Fibroblast of the aortic adventitia (primary cell): Measurements from ENCODE around the gene SEPTIN6. TPM values are rescaled to one million over a fixed set of nuclear protein-coding genes. Genes with fewer than 3 reads are reported as not detected.
"Not testable (repeated sequence)": the region's sequence is repeated elsewhere in the genome, so short reads cannot be mapped to it uniquely, and the experiment has no call there.

Source experiments
- DNase-seq: peaks from one replicate; pipeline ENCODE4 v3.0.0-alpha.2; 2010; ENCODE audit warnings: low read depth
- H3K4me3 ChIP-seq: 2 replicates; pipeline ENCODE4 v1.5.1; 2011; ENCODE audit warnings: low read depth, mild to moderate bottlenecking, control low read depth, low read length, moderate library complexity
- total RNA-seq: library from RNA; depleted of rRNA; stranded (reverse); fragments of >200 nt; gene quantifications from 2 replicates; pipeline ENCODE4 v1.2.3, GENCODE V29; 2012; ENCODE audit warnings: low replicate concordance
- TF ChIP-seq, protein P1 (sequence below): IDR thresholded peaks from 2 replicates; pipeline ENCODE4 v1.5.1; 2011; ENCODE audit warnings: mild to moderate bottlenecking, low read length, control low read depth, inconsistent platforms; ENCODE audit not compliant: insufficient read depth

The SEPTIN6 gene
- total RNA-seq, 1 donor: 7.0 TPM

DNA sequence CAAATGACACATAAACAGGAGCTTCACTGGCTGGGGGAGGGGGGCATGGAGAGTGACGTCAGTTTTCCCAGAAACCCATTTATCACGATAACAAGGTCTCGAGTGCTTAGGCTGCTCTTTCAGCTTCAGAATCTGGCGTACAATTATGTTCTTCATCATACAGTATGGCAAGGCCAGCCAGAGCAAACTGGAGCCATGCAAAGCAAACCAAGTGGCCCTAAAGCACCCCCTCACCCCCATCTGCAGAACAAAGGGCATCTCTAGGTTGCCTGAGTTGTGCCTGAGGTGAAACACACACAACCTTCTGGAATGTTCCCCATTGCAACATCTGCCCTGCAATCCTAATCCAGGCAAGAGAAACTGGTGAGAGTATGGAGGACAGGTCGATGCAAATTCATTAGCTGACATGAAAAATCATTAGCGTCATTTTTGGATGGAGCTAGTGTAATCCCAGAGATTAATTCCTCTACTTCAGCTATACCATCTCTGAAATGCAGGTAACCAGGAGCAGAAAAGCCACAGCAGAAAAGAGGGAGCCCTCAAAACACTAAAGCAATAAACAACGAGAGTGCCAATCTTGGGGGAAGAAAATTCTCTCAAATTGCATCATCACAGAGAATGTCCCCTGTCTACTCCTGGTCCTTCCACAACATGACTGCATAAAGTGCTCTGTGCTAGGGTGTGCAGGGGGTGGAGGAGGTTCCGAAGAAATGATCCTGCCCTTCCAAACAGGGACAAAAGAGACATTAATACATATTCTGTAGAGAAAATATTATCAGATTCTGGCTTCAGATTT is 1.8 kb downstream of the SEPTIN6 start:
- TF ChIP-seq, protein P1, sequence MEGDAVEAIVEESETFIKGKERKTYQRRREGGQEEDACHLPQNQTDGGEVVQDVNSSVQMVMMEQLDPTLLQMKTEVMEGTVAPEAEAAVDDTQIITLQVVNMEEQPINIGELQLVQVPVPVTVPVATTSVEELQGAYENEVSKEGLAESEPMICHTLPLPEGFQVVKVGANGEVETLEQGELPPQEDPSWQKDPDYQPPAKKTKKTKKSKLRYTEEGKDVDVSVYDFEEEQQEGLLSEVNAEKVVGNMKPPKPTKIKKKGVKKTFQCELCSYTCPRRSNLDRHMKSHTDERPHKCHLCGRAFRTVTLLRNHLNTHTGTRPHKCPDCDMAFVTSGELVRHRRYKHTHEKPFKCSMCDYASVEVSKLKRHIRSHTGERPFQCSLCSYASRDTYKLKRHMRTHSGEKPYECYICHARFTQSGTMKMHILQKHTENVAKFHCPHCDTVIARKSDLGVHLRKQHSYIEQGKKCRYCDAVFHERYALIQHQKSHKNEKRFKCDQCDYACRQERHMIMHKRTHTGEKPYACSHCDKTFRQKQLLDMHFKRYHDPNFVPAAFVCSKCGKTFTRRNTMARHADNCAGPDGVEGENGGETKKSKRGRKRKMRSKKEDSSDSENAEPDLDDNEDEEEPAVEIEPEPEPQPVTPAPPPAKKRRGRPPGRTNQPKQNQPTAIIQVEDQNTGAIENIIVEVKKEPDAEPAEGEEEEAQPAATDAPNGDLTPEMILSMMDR: no peak
- H3K4me3 ChIP-seq: peak overlapping the region; percentile 39
- DNase-seq: peak; percentile 42

DNA sequence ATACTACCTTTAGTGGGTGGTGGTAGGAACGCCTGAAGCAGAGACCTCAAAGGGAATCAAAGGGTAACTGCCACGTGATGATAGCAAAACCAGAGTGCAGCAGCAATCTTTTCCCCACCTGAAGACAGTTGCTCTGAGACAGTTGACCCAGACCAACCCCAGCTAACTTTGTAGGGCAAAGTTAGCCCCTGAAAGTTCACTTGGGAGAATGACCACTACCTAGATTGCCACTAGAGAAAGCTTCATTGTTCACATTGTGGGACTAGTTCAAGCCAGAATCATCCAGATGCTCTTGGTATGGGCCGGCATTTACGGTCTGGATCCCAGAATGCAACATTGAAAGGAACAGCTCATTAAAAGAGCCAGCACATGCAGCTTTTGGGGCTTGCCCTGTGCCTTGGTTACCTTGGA is 4.1 kb downstream of the SEPTIN6 start:
- no peak overlapping the region for H3K4me3 ChIP-seq
- no peak for DNase-seq
- TF ChIP-seq, protein P1: no peak

DNA sequence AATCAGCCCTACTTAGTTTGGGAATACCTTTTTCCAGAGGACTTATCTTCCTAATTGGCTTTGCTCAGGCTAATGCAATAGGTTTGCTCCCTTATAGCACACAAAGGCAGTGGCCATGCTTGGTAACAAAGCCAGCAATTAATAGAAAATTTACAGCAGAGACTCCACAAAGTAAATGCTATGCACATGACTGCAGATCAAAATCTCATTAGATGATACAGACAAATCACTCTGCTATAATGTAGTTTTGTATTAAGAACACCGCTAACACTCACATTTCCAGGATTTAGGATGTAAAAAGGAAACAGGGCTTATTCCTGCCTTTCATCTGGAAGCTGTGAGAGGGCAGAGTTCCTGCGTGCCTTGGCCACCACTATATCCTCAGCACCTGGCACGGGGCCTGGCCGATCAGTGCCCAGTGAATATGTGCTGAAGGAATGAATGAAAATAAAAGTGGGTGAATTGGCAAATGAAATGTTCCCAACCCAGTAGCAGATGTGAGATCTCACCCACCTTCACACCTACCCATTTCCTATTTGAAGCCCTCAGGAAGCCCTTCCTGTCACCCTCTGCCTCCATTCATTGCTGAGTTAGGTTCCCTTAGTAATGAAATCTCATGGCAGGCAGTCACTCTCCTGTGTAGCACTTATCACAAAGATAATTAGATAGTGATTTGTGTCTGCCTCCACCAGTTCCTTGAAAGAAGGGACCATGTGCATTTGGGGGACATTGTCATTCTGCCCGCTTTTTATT is 5.1 kb downstream of the SEPTIN6 start:
- H3K4me3 ChIP-seq: no peak overlapping the region
- DNase-seq: no peak
- TF ChIP-seq, protein P1: no peak

DNA sequence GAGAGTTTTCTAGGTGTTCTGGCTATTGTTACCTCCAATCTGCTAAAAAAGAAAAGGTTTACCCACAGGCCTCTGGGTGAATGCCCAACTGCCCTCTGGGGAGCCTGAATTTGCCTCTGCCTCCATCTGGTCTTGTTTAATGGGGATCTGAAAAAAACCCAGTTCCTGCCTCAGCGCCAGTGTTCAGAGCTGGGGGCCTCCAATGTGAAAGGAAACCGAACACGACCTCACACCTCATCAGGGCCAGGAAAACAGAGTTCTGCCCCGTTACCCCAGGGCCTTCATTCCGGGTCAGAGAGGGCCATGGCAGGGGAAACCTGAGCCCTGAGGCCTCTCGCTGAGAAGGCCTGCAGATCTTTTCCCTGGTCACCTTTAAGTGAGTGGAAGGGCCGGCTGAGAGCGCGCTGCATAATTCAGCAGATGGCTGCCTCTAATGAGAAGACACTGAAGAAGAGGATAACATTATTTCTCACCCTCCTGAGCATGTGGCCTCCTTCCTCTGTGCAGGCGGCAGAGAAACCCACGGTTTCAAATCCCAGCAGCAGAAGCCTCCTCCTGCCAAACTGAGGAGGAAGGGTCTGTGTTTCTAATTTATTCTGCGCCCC is 6.8 kb downstream of the SEPTIN6 start:
- TF ChIP-seq, protein P1: no peak
- peak; percentile 65 for DNase-seq

DNA sequence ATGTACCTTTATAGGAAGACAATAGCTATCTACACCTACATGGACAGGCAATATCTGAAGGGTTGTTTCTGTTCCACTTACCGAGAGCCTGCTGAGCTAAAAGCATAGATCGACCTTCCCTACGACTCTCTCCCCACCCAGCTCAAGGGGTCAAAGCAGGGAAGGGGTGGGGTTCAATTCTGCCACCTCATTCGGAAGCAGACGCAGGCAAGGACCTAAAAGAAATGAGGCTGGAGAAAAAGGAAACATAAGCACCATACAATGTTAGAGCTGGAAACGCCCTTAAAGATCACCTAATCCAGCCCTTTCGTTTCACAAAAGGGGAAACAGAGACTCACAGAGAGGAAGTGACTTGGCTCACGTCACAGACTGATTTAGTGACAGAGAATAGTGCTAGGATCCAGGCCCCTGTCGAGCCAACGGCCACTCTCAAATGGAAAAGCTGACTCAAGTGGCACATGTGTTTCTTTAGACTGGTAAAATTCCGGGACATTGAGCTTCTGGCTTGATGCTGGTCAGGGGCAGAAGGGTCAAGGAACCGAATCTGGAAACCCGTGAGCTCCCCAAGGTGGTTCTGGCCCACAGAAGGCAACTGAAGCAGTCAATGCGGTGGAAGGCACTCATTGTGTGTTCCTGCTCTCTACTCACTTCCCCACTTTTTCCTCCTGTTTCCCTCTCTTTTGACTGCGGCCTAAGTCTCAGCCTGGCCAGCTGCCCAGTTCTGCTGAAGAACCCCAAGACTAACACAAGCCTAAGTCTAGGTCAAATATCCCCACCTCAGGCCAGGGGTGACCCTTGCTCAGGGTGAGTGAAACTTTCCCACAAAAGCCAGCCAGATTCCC is 7.5 kb downstream of the SEPTIN6 start:
- no peak for DNase-seq
- TF ChIP-seq, protein P1: no peak
- no peak overlapping the region for H3K4me3 ChIP-seq

More for the DNA sequence above, 6.8 kb downstream of the SEPTIN6 start:
- no peak overlapping the region for H3K4me3 ChIP-seq

DNA sequence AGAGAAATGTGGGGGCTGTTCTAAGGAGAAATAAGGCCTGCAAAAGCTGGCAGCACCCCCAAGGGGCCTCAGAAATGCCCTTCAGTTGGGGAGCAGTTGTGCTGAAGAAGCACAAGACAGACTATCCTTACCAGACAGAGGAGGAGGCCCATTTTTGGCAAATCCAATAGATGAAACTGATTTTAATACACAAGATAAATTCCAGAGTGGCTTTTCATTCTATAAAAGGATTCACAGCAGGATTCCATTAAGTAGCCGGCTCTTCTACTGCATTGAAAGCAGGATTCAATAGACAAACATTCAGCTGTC is 8.1 kb downstream of the SEPTIN6 start:
- no peak for DNase-seq
- TF ChIP-seq, protein P1: no peak
- no peak overlapping the region for H3K4me3 ChIP-seq

DNA sequence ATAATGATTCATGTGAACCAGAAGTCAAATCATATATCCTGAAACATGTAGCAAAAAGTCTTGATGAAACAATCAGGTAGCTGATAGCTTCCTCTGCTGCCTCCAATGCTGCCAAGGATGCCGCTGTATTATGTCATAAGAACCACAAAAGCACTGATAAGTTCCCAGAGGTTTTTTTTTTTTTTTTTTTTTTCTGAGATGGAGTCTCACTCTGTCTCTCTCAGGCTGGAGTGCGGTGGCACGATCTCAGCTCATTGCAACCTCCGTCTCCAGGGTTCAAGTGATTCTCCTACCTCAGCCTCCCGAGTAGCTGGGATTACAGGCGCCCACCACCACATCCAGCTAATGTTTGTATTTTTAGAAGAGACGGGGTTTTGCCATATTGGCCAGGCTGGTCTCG is 8.7 kb downstream of the SEPTIN6 start:
- not testable (repeated sequence) for DNase-seq, H3K4me3 ChIP-seq
